ENCODE results near the gene GMDS.
A peak's percentile ranks its signal among the peaks of the same experiment; 100 is the strongest.

Gene GMDS

GRCh38 chr6:2244261-2245102 is 923 bp downstream of the GMDS start:
- TF ChIP-seq CTCF (conservative IDR thresholded peaks at IDR 0.05; ENCODE audit: low read length) (no peak), EZH2phosphoT487 (IDR thresholded peaks at IDR 0.05; ENCODE audit: borderline replicate concordance) (no peak)
- Histone ChIP-seq H3K9me3 (ENCODE audit: insufficient read depth, low read depth, low read length) (no peaks in the 10 kb centered on the region), H3K79me2 (ENCODE audit: insufficient read depth, low read length) (peaks cover 63% of the 10 kb centered on the region)

GRCh38 chr6:2242311-2242710 is 3.1 kb downstream of the GMDS start:
- Histone ChIP-seq H3K9me3 (ENCODE audit: insufficient read depth, low read depth, low read length) (no peaks in the 10 kb centered on the region), H3K36me3 (ENCODE audit: insufficient read depth, low read length) (no peaks in the 10 kb centered on the region), H3K4me3 (ENCODE audit: low read length, poor library complexity, severe bottlenecking) (peak overlapping the region; percentile 4), H2AFZ (ENCODE audit: low read length) (no peak overlapping the region), H3K27me3 (ENCODE audit: insufficient read depth, low read length, poor library complexity, severe bottlenecking) (no peaks in the 10 kb centered on the region), H3K4me1 (ENCODE audit: insufficient read depth, low read length, poor library complexity, severe bottlenecking) (peaks cover 56% of the 10 kb centered on the region), H3K9ac (ENCODE audit: low read depth, low read length, poor library complexity, severe bottlenecking) (no peak overlapping the region), H3K79me2 (ENCODE audit: insufficient read depth, low read length) (peaks cover 83% of the 10 kb centered on the region), H3K4me2 (ENCODE audit: low read depth, low read length, poor library complexity, severe bottlenecking) (peak overlapping the region; percentile 93), H4K20me1 (ENCODE audit: insufficient read depth, low read length, poor library complexity, severe bottlenecking) (peaks cover 25% of the 10 kb centered on the region), H3F3A (ENCODE audit: low read depth) (no peaks in the 10 kb centered on the region), H3K9me2 (replicated peaks; ENCODE audit: low read depth, low read length) (no peaks in the 10 kb centered on the region)
- TF ChIP-seq CTCF (conservative IDR thresholded peaks at IDR 0.05; ENCODE audit: low read length) (no peak), EZH2phosphoT487 (IDR thresholded peaks at IDR 0.05; ENCODE audit: borderline replicate concordance) (no peak)

More at GRCh38 chr6:2244261-2245102, 923 bp downstream of the GMDS start:
- peaks cover 68% of the 10 kb centered on the region for H3K4me1 ChIP-seq (ENCODE audit: insufficient read depth, low read length, poor library complexity, severe bottlenecking)
- no peaks in the 10 kb centered on the region for H3K9me2 ChIP-seq (replicated peaks; ENCODE audit: low read depth, low read length)
- H3K9ac ChIP-seq (ENCODE audit: low read depth, low read length, poor library complexity, severe bottlenecking) = peak overlapping the region; percentile 71
- H3K27me3 ChIP-seq (ENCODE audit: insufficient read depth, low read length, poor library complexity, severe bottlenecking) = no peaks in the 10 kb centered on the region
- peaks cover 25% of the 10 kb centered on the region for H4K20me1 ChIP-seq (ENCODE audit: insufficient read depth, low read length, poor library complexity, severe bottlenecking)
- H3K4me2 ChIP-seq (ENCODE audit: low read depth, low read length, poor library complexity, severe bottlenecking) = peak overlapping the region; percentile 93
- peak overlapping the region; percentile 84; the same call in 1 of the 2 replicates for H2AFZ ChIP-seq (ENCODE audit: low read length)
- H3K36me3 ChIP-seq (ENCODE audit: insufficient read depth, low read length) = no peaks in the 10 kb centered on the region
- peak overlapping the region; percentile 82 for H3K4me3 ChIP-seq (ENCODE audit: low read length, poor library complexity, severe bottlenecking)
- H3F3A ChIP-seq (ENCODE audit: low read depth) = no peaks in the 10 kb centered on the region

- H3K36me3 ChIP-seq (ENCODE audit: insufficient read depth, low read length) = no peaks in the 10 kb centered on the region
- no peaks in the 10 kb centered on the region for H3K27me3 ChIP-seq (ENCODE audit: insufficient read depth, low read length, poor library complexity, severe bottlenecking)
- H3F3A ChIP-seq (ENCODE audit: low read depth) = no peaks in the 10 kb centered on the region
- no peaks in the 10 kb centered on the region for H3K9me3 ChIP-seq (ENCODE audit: insufficient read depth, low read depth, low read length)
- H3K9ac ChIP-seq (ENCODE audit: low read depth, low read length, poor library complexity, severe bottlenecking) = no peak overlapping the region
- H2AFZ ChIP-seq (ENCODE audit: low read length) = no peak overlapping the region
- H3K4me2 ChIP-seq (ENCODE audit: low read depth, low read length, poor library complexity, severe bottlenecking) = peak overlapping the region; percentile 93
- H3K4me3 ChIP-seq (ENCODE audit: low read length, poor library complexity, severe bottlenecking) = peak overlapping the region; percentile 30
- peaks cover 25% of the 10 kb centered on the region for H4K20me1 ChIP-seq (ENCODE audit: insufficient read depth, low read length, poor library complexity, severe bottlenecking)
- peaks cover 53% of the 10 kb centered on the region for H3K4me1 ChIP-seq (ENCODE audit: insufficient read depth, low read length, poor library complexity, severe bottlenecking)
- H3K79me2 ChIP-seq (ENCODE audit: insufficient read depth, low read length) = peaks cover 85% of the 10 kb centered on the region
- no peaks in the 10 kb centered on the region for H3K9me2 ChIP-seq (replicated peaks; ENCODE audit: low read depth, low read length)
- TF ChIP-seq CTCF (conservative IDR thresholded peaks at IDR 0.05; ENCODE audit: low read length) = no peak
- TF ChIP-seq EZH2phosphoT487 (IDR thresholded peaks at IDR 0.05; ENCODE audit: borderline replicate concordance) = no peak
Observed at GRCh38 chr6:2240961-2241360, 4.4 kb downstream of the GMDS start.

Measured in Loucy (cell line).